HFF-Myc (cell line): Measurements from ENCODE around the gene DGKG.

ENCODE experiments used
- DNase-seq: peaks from one replicate; pipeline ENCODE4 v3.0.0-alpha.2; 2011; ENCODE audit warnings: low read depth; ENCODE audit errors: extremely low read depth
- H3K4me3 ChIP-seq: replicated peaks from 2 replicates; pipeline ENCODE4 v1.5.1; 2011; ENCODE audit warnings: low read depth, mild to moderate bottlenecking, control low read depth, low read length
- TF ChIP-seq, protein P1 (sequence below): IDR thresholded peaks from 2 replicates; pipeline ENCODE4 v1.5.1; 2012; ENCODE audit warnings: mild to moderate bottlenecking, low read depth, low read length, control low read depth; ENCODE audit errors: missing control alignments

Gene DGKG

DNA sequence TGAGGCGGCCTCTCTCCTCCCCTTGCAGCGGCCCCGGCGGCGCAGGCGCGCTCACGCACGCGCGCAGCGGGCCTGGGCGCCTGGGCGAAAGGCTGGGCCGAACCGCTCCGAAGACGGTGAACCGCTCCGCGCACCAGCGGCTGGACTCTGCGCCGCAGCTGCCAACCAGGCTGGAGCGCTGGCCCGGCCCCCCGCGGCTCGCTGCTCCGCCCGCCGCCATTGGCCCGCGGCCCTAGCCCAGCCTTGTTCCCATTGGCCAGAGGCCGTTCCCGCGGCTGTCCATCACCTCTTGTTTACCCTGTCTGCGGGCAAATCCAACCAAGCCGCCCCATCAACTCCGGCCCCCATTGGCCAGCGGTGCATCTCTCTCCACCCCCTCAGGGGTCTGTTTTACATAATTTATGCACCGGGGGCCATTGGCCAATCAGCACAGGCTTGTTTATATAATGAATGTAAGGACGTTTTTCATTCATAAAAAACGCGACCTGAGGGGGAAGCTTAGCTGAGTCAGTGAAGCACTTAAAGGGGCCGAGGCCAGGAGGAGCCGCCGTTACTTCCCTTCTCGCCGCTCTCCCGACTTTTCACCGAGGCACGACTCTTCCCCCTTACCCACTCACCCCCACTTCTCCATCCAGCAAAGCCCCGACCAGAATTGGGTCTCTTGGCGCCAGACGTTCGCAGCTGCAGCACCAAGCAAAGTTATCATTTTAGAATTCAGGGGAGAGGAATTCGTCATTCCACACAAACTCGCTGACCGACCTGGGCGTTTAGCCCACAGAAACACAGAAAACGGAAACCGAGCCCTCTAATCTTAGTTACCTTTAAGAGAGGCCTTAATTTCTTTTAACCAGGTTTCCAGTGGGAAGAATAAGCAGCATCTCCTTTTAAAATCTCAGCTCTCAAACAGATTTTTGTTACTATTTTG lies 252.8 kb downstream of the DGKG start, which contains the start of gene ETV5:
Gene ETV5, minus strand, starts transcription at position 149 of the 925 bp plus-strand sequence. CDS start 3,221 bp downstream, outside the sequence.
- TF ChIP-seq, protein P1, sequence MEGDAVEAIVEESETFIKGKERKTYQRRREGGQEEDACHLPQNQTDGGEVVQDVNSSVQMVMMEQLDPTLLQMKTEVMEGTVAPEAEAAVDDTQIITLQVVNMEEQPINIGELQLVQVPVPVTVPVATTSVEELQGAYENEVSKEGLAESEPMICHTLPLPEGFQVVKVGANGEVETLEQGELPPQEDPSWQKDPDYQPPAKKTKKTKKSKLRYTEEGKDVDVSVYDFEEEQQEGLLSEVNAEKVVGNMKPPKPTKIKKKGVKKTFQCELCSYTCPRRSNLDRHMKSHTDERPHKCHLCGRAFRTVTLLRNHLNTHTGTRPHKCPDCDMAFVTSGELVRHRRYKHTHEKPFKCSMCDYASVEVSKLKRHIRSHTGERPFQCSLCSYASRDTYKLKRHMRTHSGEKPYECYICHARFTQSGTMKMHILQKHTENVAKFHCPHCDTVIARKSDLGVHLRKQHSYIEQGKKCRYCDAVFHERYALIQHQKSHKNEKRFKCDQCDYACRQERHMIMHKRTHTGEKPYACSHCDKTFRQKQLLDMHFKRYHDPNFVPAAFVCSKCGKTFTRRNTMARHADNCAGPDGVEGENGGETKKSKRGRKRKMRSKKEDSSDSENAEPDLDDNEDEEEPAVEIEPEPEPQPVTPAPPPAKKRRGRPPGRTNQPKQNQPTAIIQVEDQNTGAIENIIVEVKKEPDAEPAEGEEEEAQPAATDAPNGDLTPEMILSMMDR, result no peak
- DNase-seq, result peak; percentile 97
- H3K4me3 ChIP-seq, result peak within 1 kb of the TSS; percentile 89

DNA sequence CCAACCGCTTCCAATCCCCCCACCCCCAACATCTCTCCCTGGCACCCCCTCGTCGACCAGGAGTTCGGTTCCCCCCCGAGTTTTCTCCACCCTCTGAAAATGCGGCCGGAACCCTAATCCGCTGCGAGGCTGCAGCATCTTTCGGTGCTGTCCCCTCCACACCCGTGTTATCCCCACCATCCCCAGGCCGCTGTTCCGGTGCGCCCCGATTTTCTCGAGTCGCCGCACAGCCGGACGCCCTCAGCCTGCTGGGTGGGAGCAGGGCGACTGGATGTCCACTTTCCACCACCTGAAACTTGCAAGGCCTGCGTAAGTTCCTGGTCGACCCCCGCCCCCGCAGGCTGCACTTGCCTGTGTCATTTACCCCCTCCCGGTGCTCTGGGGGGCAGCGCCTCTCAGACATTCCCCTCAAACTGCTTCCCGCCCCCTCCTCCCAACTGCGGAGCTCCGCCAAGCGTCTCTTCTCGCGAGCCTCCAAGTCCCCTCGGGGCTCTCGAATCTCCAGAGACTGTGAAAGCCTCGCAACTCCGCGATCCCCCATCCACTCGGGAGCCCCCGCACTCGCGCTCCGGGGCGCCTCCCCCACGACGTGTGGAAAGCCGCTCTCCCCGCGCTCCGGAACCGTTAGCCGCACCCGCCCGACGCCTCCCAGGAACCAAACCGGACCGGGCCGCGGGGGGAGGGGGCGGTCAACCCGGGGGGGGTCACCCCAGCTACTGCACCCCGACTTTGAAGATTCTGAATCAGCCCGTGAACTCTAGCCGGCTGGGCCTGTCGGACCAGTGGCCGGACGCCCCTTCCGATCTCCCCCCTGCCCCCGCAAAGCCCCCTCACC lies 253.7 kb downstream of the DGKG start:
- H3K4me3 ChIP-seq, result peak overlapping the region; percentile 89
- TF ChIP-seq, protein P1, result no peak
- no peak for DNase-seq

DNA sequence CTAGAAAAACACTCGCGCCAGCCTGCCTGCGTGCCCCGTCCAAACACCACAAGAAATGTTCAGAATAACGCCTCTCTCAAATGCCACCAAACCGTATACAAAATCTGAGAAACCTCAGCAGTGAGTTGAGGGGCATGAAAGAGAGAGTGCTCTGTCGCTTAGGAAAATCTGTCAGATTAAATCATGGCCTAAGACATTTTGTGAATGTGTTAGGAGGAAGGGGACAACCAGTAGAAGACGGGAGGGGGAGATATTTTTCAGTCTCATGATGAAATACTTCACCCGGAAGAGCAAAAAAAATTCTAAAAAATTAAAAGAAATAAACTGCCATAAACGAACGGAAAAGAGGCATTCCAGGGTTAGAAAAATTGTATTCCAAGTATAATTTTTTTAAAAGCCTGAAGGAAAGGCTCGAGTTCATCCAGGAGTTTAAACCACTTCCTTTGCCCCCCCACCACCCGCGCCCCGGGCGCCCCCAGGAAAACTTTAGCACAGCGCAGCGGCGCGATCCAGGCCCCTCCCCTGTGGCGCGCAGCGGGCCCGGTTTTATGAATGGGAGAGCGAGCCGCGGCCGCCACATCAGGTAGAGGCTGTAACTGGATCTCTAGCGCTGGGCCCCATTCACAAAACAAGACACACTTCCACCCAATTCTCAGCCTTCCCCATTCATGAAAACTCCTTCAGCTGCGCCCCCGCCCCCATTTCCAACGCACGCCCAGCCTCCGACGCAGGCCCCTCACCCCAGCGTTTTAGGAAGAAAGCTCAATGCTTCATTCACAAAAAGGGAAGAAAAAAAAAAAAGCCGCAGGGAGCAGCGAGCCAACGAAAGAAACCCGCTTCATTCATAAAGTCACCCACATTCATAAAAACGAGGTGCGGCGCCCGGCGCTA lies 254.6 kb downstream of the DGKG start:
- peak overlapping the region; percentile 89 for H3K4me3 ChIP-seq
- DNase-seq, result no peak
- TF ChIP-seq, protein P1, result no peak

DNA sequence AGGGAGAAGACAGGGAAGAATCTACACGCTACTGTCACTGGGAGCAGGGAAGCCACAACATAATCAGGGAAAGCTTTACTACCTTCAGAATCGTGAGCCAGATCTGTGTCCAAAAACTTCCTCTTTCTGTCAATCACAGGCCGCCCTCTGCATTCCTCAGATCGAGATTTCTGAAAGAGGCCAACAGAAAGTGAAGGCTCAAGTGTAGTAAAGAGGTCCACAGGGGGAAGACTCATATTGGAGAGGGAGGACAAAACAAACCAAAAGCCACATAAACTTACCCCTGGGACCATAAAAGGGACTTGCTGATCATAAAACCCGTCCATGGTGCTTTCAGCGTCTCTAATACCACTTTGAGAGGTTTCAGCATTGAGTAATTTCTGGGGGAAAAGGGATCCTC lies 256.5 kb downstream of the DGKG start:
- no peak overlapping the region for H3K4me3 ChIP-seq
- TF ChIP-seq, protein P1, result no peak
- DNase-seq, result no peak

DNA sequence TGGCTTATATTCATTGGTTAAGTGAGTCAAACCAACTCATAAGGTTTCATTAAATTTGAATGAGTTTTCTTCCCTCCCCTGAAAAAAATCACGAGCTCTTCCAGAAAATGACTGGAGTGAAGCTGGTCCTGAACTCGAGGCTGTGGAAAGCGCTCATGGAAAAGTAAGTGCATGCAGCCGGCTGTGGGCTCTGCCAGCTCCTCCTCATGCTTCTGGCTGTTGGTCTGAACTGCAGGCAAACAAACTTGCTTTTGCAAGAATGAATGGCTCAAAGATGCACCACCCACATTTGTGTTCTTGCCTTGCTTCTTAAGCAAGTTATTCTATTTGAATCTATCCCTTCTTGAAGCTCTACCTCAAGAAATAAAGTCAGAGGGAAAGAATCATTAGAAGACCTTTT lies 259.3 kb downstream of the DGKG start:
- TF ChIP-seq, protein P1, result no peak
- no peak overlapping the region for H3K4me3 ChIP-seq
- no peak for DNase-seq

DNA sequence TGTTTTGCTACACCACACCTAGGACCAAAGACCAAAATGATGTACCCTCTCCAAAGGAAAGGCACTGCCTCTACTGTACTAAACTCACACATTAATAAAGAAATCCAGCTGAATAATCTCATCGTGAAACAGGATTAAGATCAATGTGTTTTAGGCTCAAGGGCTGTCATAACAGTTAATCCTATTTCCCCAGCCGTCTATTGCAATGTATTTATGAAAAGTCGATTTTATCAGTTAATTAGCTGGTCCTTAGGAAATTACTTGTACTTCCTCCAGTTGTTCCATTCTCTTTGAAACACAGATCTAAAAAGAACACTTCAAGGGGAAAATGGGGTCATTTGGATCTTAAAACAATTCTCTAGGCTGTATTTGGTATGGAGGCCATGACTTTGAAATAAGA lies 261.6 kb downstream of the DGKG start:
- no peak for DNase-seq
- TF ChIP-seq, protein P1, result no peak
- no peak overlapping the region for H3K4me3 ChIP-seq
